KMS-11 (cell line): ENCODE measurements around the gene POLR2F.
"Not testable (repeated sequence)": the region's sequence is repeated elsewhere in the genome, so short reads cannot be mapped to it uniquely, and the experiment has no call there.

ENCODE experiments used
- H2AFZ ChIP-seq: fragments of 200-600 bp; sonication (generic); 2 replicates; pipeline ENCODE4 v1.6.1; 2016; ENCODE audit warnings: antibody characterized with exemption, mixed run types, low read depth
- H3K27ac ChIP-seq: fragments of 200-600 bp; sonication (generic); 2 replicates; pipeline ENCODE4 v1.6.1; 2016; ENCODE audit warnings: mild to moderate bottlenecking, mixed run types
- H3K27me3 ChIP-seq: fragments of 200-600 bp; sonication (generic); 2 replicates; pipeline ENCODE4 v1.6.1; 2017; ENCODE audit warnings: mild to moderate bottlenecking, low read depth, mixed run types, moderate library complexity; ENCODE audit not compliant: insufficient read depth
- H3K36me3 ChIP-seq: fragments of 200-600 bp; sonication (generic); 2 replicates; pipeline ENCODE4 v1.6.1; 2017; ENCODE audit warnings: mild to moderate bottlenecking, mixed run types; ENCODE audit not compliant: insufficient read depth
- H3K4me1 ChIP-seq: fragments of 200-600 bp; sonication (generic); 2 replicates; pipeline ENCODE4 v1.6.1; 2016; ENCODE audit warnings: mild to moderate bottlenecking, low read depth, mixed run types; ENCODE audit not compliant: poor library complexity, severe bottlenecking
- H3K4me2 ChIP-seq: fragments of 200-600 bp; sonication (generic); 2 replicates; pipeline ENCODE4 v1.7.0; 2016; ENCODE audit warnings: mild to moderate bottlenecking, mixed run types
- H3K4me3 ChIP-seq: fragments of 200-600 bp; sonication (generic); IDR thresholded peaks from 2 replicates; pipeline ENCODE4 v1.6.1; 2017; ENCODE audit warnings: low read depth, low read length, mixed read lengths; ENCODE audit not compliant: insufficient read depth
- H3K79me2 ChIP-seq: fragments of 200-600 bp; sonication (generic); 2 replicates; pipeline ENCODE4 v1.6.1; 2016; ENCODE audit warnings: low read depth, mixed run types; ENCODE audit not compliant: insufficient read depth
- H3K9ac ChIP-seq: fragments of 200-600 bp; sonication (generic); 2 replicates; pipeline ENCODE4 v1.6.1; 2016; ENCODE audit warnings: mild to moderate bottlenecking, mixed run types
- H4K20me1 ChIP-seq: fragments of 200-600 bp; sonication (generic); 2 replicates; pipeline ENCODE4 v1.6.1; 2016; ENCODE audit warnings: mild to moderate bottlenecking, mixed run types; ENCODE audit not compliant: insufficient read depth
- TF ChIP-seq, protein P1 (sequence below): fragments of 200-600 bp; sonication (generic); conservative IDR thresholded peaks from 2 replicates; pipeline ENCODE4 v1.6.1; 2017; ENCODE audit warnings: low read depth, mild to moderate bottlenecking, antibody characterized with exemption, low read length, moderate library complexity, mixed read lengths

The POLR2F gene

DNA sequence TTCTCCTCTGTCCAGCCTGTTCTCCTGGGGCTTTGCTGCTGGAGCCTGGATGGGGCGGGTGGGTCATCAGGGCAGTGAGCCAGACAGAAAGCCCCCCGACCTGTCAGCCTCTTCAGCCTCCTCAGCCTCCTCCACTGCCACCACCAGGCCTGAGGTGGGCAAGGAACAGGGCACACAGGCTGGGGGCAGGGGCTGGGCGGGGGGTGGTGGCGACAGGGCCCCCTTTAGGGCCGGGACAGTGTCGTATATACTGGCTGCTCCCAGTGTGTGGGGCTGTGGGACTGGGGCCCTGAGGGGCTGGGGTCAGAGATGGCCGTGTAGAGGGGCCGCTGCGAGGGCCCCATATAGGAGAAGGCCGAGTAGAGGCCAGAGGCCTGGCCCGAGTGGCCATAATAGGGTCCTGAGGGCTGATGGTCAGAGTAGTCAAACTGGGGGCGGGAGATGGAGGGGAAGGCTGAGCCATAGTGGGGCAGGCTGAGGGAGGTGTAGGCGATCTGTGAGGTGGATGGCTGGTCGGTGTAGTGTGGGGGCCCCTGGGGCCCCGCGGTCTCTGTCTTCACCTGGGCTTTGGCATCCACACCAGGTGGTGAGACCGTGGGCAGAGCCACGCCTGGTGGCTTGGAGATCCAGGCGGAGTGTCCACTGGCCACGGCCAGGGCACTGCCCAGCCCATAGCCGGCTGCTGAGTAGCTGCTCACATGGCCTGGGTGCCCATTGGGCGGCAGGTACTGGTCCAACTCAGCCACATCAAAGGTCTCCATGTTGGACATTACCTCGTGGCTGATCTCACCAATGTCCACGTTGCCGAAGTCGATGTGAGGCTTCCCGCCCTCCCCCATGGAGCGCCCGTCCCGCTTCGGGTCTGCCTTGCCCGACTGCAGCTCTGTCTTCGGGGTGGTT lies 20.0 kb downstream of the POLR2F start:
- Histone ChIP-seq H3K4me2 (no peak overlapping the region), H2AFZ (no peak overlapping the region), H3K27ac (no peak overlapping the region), H3K79me2 (no peaks in the 10 kb centered on the region), H3K27me3 (no peaks in the 10 kb centered on the region), H4K20me1 (no peaks in the 10 kb centered on the region), H3K4me3 (no peak overlapping the region), H3K9ac (no peak overlapping the region), H3K4me1 (no peaks in the 10 kb centered on the region), H3K36me3 (no peaks in the 10 kb centered on the region)
- TF ChIP-seq, protein P1, sequence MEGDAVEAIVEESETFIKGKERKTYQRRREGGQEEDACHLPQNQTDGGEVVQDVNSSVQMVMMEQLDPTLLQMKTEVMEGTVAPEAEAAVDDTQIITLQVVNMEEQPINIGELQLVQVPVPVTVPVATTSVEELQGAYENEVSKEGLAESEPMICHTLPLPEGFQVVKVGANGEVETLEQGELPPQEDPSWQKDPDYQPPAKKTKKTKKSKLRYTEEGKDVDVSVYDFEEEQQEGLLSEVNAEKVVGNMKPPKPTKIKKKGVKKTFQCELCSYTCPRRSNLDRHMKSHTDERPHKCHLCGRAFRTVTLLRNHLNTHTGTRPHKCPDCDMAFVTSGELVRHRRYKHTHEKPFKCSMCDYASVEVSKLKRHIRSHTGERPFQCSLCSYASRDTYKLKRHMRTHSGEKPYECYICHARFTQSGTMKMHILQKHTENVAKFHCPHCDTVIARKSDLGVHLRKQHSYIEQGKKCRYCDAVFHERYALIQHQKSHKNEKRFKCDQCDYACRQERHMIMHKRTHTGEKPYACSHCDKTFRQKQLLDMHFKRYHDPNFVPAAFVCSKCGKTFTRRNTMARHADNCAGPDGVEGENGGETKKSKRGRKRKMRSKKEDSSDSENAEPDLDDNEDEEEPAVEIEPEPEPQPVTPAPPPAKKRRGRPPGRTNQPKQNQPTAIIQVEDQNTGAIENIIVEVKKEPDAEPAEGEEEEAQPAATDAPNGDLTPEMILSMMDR: no peak

DNA sequence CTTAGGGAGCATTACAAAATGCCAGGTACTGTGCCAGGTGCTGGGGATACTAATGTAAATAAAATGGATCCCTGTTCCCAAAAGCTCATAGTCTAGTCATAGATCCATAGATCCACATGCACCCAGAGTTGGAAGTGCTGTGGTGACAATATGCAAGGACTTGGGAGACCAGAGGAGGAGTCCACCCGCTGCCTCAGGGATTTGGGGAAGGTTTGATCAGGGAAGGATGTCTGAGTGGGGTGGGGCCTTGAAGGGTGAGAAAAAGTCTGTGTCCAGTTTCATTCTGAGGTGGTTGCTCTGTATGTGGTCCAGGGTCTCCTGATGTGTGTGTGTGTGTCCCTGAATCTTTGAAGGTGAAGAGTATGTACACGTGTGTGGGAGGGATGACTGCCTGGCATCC lies 21.7 kb downstream of the POLR2F start:
- H3K36me3 ChIP-seq: no peaks in the 10 kb centered on the region
- H3K27me3 ChIP-seq: no peaks in the 10 kb centered on the region
- no peaks in the 10 kb centered on the region for H3K79me2 ChIP-seq
- TF ChIP-seq, protein P1: no peak
- H3K4me2 ChIP-seq: no peak overlapping the region
- H4K20me1 ChIP-seq: no peaks in the 10 kb centered on the region
- H3K9ac ChIP-seq: no peak overlapping the region
- no peak overlapping the region for H2AFZ ChIP-seq
- no peaks in the 10 kb centered on the region for H3K4me1 ChIP-seq
- H3K27ac ChIP-seq: no peak overlapping the region
- H3K4me3 ChIP-seq: no peak overlapping the region

DNA sequence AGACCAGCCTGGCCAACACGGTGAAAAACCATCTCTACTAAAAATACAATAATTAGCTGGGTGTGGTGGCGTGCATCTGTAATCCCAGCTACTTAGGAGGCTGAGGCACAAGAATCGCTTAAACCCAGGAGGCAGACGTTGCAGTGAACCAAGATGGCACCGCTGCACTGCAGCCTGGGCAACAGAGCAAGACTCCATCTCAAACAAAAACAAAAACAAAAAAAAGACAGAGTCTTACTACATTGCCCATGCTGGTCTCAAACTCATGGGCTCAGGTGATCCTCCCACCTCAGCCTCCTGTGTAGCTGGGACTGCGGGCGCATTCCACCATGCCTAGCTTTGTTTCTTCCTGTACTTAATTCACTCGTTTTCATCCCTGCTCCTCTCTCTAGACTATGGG lies 22.5 kb downstream of the POLR2F start:
- not testable (repeated sequence) for H3K4me1 ChIP-seq, H3K4me3 ChIP-seq, H3K79me2 ChIP-seq, H4K20me1 ChIP-seq, H3K4me2 ChIP-seq, H3K27me3 ChIP-seq, H2AFZ ChIP-seq, H3K9ac ChIP-seq, H3K27ac ChIP-seq, H3K36me3 ChIP-seq

DNA sequence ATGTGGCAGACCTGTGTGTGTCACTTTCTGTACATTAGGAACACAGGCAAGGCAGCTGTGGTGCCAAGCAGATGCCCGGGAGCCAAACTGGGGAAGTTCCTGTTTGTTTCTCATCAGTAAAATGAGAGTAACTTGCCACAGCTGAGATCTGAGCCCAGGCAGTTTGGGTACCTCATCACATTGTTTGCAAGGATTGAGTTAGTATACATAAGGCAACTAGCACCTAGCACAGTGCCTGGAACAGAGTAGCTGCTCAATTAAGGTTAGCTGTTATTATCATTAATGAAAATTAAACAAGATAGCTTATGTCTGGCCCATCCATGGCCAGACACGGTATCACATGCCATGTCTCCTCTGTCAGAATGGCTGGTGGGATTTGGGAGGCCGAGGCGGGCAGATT lies 23.0 kb downstream of the POLR2F start:
- H3K4me3 ChIP-seq: no peak overlapping the region
- H4K20me1 ChIP-seq: no peaks in the 10 kb centered on the region
- H3K27ac ChIP-seq: no peak overlapping the region
- TF ChIP-seq, protein P1: no peak
- H3K79me2 ChIP-seq: no peaks in the 10 kb centered on the region
- H2AFZ ChIP-seq: no peak overlapping the region
- no peaks in the 10 kb centered on the region for H3K4me1 ChIP-seq
- no peaks in the 10 kb centered on the region for H3K36me3 ChIP-seq
- H3K4me2 ChIP-seq: no peak overlapping the region
- no peaks in the 10 kb centered on the region for H3K27me3 ChIP-seq
- H3K9ac ChIP-seq: no peak overlapping the region

DNA sequence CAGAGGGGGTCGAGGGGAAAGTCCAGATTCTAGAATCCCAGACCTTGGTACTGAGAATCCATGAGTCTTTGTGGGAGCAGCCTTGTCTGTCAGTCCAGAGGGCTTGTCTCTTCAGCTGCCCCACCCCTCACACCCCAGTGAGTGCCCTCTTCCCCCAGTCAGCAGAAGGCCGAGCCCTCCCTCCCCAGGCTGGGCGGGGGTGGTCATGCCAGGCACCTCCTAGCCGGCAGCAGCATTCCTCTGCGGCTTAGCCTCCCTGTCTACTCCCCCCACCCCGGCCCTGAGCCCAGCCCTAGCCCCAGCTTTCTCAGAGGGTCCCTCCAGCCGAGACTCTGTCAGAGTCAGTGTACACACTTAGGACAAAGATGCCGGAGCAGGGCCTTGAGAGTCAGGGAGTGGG lies 26.3 kb downstream of the POLR2F start:
- no peaks in the 10 kb centered on the region for H3K36me3 ChIP-seq
- H3K4me1 ChIP-seq: no peaks in the 10 kb centered on the region
- H2AFZ ChIP-seq: no peak overlapping the region
- TF ChIP-seq, protein P1: no peak
- H3K27ac ChIP-seq: no peak overlapping the region
- H3K27me3 ChIP-seq: no peaks in the 10 kb centered on the region
- H3K4me3 ChIP-seq: no peak overlapping the region
- no peak overlapping the region for H3K9ac ChIP-seq
- no peaks in the 10 kb centered on the region for H4K20me1 ChIP-seq
- H3K4me2 ChIP-seq: no peak overlapping the region
- no peaks in the 10 kb centered on the region for H3K79me2 ChIP-seq
